Fibroblast of lung (primary cell): Measurements from ENCODE around the gene RGS7.

Experiments
- EZH2 ChIP-seq: IDR thresholded peaks from 2 replicates; pipeline ENCODE4 v1.5.1; 2012; ENCODE audit warnings: low read length, control low read depth, mild to moderate bottlenecking; ENCODE audit errors: missing control alignments
- TF ChIP-seq, protein P1 (sequence below), 2 donors: IDR thresholded peaks in 1 of 2; conservative IDR thresholded peaks in 1 of 2; 1 replicate in 1 of 2; 2 replicates in 1 of 2; pipeline ENCODE4 v1.5.1; 2011 to 2012; ENCODE audit warnings: low read length in 2 of 2, control low read depth in 1 of 2, inconsistent platforms in 1 of 2, low read depth in 1 of 2, mild to moderate bottlenecking in 1 of 2

DNA sequence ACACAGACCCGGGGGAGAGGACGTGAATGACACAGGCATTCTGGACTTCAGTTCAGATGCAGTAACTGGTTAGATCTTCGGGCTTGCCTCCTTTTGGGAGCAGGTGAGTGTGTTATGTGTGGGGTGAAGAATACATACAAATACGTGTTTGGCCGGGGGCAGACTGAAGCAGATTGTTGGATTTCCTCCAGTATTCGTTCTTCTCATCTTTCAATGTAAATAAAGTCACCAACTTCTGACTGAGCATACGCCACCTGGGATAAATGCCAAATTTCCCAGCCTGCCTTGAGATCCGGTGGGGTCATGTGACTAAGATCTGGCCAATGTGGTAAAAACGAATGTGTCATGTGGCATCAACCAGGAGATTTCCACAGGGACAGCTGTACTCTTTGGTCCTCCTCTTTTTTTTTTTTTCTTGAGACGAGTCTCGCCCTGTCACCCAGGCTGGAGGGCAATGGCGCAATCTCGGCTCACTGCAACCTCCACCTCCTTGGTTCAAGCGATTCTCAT lies 189.8 kb downstream of the RGS7 start:
- TF ChIP-seq, protein P1, sequence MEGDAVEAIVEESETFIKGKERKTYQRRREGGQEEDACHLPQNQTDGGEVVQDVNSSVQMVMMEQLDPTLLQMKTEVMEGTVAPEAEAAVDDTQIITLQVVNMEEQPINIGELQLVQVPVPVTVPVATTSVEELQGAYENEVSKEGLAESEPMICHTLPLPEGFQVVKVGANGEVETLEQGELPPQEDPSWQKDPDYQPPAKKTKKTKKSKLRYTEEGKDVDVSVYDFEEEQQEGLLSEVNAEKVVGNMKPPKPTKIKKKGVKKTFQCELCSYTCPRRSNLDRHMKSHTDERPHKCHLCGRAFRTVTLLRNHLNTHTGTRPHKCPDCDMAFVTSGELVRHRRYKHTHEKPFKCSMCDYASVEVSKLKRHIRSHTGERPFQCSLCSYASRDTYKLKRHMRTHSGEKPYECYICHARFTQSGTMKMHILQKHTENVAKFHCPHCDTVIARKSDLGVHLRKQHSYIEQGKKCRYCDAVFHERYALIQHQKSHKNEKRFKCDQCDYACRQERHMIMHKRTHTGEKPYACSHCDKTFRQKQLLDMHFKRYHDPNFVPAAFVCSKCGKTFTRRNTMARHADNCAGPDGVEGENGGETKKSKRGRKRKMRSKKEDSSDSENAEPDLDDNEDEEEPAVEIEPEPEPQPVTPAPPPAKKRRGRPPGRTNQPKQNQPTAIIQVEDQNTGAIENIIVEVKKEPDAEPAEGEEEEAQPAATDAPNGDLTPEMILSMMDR (conservative IDR thresholded peaks at IDR 0.05 in 1 of 2, IDR thresholded peaks at IDR 0.05 in 1 of 2; ENCODE audit: low read depth in 1 of 2, low read length in 2 of 2) = no peak
- TF ChIP-seq EZH2 = no peak
